Measurements from ENCODE around the gene EXOC3.
A peak's percentile ranks its signal among the peaks of the same experiment; 100 is the strongest.

Gene EXOC3

DNA sequence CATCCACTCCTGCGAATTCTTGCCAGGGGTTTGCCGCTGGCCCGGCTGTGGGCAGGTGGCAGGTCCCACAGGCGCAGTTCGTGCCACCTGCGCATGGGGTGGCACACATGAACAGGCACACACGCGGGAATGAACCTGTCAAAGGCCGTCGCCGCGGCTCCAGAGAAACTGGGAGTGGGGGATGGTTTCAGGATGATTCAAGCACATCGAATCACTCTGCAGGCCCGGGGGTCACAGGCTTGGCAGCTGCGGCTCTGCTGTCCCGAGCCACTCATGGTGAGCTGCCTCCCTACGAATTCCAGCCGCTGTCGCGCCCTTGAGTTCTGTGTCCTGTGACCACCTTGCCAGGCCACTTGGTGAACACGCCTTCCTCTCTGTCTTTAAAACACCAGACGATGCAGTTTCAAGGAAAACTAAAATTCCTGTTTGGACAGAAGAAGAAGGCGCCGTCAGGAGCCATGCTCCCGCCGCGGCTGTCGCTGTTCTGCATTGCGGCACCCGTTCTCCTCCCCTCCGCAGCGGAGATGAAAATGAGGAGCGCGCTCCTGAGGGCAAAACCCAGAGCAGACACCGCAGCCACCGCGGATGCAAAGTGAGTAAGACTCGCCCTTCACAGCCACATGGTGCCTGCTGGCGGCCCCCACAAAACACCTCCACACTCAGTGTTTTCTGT lies 15.4 kb upstream of the EXOC3 start:
- no peak for DNase-seq

DNA sequence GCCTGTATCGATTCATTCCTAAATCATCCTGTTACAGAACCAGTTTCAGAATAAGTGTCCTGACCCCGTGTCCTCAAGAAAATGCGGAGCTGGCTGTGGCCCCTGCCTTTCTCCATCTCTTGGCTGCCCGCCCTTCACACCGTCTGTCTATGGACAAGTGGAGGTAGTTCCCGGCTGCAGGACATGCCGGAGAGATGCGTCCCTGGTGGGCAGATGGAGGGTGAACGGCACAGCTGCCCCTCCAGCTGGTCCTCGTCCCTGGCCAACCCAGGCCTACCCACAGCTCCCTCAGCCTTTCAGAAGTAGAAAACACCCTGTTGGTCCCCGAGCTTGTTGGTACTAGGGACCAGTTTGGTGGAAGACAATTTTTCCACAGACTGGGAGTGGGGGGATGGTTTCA lies 14.8 kb upstream of the EXOC3 start:
- DNase-seq, result no peak

DNA sequence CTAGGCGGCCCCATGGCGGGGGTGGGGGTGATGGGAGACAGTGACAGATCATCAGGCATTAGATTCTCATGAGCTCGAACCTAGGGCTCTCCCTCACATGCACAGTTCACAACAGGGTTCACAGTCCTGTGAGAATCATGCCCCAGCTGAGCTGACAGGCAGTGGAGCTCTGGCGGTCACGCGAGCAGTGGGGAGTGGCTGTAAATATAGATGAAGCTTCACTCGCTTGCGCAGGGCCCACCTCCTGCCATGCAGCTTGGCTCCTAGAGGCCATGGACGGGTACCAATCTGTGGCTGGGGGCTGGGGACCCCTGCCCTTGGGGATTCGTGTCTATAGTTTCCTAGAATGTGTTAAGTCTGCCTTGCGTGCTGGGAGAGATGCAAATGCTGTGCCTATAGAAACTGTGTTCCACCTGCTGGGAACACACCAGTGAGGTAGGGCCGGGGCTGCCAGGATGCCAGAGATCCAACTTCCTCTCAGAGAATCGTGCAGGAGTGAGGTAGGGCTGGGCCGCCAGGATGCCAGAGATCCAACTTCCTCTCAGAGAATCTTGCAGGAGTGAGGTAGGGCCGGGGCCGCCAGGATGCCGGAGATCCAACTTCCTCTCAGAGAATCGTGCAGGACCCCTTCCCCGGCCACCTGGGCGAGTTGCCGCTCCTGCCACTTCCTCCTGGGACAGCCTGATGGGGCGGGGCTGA lies 14.1 kb upstream of the EXOC3 start:
- DNase-seq, result no peak

DNA sequence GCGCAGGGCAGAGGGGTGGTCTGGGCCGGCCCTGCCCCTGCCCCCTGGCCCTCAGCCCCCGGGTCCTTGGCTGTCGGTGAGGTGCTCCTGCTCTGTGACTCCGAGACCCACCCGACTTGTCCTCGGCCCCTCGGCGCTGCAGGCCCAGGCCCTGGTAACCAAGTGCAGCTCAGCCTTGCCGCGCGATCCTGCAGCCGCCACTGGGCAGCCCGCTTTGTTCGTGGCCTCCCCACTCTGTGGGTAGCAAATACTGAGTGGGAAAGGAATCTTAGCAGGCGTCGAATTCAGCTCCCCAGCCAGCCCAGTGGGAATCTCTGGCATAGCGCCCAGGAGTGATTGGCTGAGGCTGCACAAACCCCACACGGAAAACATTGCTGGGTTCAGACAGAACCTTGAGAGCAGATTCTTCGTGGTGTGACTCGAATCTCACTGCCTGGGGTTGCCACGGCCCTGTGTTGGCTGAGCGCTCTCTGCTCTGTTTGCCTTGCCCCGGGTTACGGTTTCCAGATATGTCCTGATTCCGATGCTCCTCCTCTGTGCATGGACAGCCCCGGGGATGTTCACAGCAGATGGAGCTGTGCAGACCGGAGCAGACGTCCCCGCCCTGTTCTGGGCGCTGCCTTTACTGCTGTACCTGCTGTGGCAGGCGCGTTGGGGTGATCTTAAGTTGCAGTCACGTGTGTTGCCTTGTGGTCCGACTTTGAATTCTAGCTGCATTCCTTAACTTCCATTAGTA lies 13.4 kb upstream of the EXOC3 start:
- no peak for DNase-seq

DNA sequence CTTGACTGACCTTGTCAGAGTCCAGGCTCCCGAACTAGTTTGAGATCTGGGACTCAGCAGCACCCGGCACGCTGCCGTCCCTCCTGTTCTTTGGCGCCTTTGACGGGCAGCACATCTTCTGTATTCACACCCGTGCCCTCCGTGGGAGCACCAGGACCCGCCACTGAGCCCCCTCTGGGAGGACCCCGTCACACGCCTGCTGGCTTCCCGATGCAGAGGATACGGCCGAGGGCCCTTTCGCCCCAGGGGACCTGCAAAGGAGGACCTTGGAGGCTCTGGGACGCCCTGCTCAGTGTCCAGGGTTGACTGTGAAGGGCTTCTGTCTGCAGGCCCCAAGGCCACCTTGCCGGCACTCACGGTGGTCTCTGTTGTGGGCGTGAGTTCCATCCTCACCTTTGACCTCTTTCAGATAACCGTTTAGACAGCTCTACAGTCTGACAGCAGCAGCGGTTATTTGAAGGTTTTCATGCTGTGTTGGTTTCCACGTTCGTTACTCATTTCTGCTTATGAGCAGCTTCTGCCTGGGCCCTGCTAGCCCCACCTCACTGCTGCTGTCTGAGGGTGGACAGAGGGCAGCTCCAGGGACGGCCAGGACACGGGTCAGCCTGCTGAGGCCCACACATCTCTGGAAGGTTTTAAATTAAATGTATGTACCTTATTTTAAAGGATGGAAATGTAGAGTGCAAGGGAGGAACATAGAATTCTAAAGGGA lies 12.6 kb upstream of the EXOC3 start:
- no peak for DNase-seq

DNA sequence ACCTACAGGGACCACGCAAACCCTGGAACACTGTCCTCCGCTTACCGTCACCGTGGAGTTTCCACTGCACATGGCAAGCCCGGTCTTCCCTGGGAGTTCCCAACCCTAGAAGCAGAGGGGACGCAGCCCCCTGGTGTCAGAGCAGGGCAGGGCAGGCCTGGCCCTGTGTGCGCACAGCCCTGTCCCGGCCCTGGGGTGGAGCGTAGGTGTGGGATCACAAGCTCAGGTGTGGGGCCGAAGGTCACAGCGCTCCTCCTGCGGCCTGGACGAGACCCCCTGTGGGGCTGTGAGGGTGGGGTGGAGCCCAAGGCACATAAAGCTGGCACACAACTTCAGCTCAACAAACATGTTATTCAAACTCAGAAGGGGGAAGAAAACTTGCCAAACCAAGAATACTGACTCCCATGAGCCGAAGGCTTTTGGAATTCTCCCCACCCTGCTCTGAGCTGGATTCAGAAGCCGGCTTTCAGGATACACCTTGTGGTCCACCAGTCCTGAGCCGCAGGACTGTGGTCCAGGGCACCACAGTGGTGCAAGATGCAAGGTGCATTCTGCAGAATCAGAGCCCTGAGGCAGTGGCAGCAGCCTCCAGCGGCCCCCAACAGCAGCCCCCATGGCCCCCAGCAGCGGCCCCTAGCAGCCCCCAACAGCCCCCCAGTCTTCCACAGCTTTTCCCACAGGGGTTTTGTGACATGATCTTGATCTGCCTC lies 11.8 kb upstream of the EXOC3 start:
- peak; percentile 65 to 72 for DNase-seq

DNA sequence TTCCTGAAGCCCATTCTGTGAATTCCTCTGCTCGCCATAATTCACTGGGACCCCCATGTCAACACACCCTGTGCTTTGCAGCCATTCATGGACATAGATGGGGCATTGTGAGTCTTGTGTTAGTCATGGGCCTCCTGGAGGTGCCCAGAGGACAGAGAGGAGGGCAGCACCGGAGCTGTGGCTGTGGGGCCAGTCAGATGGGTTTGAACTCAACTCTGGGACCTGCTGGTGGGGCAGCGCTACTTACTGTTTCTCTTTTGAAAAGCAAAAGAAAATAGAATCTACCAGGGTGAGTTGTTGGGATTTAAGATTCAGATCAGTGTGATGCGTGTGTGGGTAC lies 11.3 kb upstream of the EXOC3 start:
- no peak for DNase-seq

DNA sequence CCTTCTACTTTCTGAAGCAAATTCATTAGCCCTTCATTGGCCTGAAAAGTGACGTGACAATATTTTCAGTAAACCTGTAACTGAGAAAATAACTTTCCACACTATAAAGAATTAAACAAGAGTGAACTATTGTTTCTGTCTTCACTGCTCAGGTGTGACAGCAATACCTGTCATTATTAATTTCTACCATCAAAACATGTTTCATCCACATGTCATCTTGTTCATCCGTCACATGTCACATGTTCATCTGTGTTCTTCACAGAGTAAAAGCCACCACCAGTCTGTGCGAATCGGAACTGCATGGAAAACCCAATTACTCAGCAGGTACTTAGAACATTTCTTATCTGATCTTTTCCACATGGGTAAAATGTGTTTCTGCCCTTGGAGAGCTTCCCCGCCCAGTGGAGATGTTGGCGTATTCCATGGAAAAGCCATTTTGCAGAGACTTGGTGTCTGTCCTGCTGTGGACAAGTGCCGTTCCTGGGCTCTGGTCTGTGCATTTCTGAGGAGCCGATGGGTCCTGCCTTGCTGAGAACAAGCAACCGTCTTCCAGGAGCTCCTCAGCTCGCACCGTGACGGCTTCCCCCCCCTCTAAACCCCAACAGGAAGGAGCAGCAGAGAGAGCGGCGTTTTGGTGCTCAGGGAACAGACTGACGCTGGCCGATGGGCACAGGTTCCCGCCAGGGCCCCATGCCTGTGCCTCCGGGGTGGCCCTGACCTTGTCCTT lies 10.6 kb upstream of the EXOC3 start:
- DNase-seq, result no peak

DNA sequence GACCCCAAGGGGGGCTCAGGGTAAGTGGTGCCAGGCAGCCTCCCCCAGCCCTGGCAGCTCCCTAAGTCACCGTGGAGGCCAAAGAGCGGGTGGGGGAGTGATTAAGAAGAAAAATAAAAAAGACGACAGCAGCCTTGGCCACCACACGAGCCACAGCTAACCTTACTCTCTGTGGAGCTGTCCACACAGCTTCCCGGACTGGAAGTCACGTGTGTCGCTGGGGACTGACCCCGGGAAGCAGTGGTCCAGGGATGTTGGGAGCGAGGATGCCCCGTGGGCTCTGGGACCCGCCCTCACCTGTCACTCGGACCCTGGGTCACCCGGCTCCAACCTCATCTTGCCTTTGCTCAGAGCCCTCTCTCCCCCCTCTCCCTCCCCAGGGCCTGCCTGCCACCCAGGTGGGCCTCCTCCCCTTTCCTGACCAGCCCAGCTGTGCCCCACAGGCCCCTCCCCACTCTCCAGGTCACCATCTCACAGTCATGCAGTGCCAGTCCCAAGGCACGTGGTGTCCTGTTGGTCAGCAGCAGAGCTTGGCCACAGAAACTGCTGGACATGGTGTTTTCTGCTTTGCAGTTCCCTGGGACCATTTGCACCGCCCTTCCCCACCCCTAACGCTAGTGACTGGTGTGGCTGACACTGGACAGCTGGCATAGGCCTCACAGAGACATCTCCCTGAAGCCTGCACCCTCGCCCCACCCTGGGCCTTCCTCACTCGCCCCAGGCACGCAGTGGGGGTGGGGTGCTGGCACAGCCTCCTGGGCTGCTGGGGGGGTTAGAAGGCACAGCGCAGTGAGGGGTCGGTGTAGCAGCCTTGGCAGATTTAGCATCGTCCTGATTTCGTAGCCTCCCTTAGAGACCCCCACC lies 9.8 kb upstream of the EXOC3 start:
- DNase-seq, result no peak

DNA sequence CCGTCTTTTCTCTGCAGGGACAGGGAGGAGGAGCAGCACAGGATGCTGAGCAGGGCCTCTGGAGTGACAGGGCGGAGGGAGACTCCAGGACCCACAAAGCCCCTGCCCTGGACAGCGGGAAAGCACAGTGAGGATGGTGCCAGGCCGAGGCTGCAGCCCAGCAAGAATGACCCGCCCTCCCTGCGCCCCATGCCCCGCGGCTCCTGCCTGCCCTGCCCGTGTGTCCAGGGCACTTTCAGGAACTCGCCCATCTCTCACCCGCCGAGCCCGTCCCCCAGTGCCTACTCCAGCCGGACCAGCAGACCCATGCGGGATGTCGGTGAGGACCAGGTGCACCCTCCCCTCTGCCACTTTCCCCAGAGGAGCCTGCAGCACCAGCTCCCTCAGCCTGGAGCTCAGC lies 9.1 kb upstream of the EXOC3 start:
- DNase-seq, result no peak

DNA sequence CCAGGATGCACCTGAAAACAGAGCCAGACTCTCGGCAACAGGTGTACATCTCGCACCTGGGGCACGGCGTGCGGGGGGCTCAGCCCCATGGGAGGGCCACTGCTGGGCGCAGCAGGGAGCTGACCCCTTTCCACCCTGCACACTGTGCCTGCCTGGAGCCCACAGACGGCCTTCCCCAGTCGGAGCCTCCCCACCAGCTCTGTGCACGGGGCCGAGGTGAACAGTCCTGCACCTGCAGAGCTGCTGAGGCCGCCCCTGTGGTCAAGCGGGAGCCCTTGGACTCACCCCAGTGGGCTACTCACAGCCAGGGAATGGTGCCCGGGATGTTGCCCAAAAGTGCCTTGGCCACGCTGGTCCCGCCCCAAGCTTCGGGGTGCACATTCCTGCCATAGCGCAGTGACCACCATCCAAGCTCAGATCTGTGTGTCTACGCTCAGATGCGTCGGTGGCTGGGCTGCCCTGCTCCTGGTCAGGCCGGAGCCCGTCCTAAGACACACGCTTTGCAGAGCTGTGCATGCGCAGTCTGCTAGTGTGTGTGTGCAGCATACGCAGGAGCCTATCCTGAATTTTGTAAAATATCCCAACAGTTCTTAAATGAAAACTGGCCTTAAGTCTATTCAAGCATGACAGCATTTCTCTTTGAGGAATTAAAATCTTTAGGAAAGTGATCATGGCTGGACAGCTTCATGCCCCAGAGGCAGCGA lies 8.4 kb upstream of the EXOC3 start:
- no peak for DNase-seq

DNA sequence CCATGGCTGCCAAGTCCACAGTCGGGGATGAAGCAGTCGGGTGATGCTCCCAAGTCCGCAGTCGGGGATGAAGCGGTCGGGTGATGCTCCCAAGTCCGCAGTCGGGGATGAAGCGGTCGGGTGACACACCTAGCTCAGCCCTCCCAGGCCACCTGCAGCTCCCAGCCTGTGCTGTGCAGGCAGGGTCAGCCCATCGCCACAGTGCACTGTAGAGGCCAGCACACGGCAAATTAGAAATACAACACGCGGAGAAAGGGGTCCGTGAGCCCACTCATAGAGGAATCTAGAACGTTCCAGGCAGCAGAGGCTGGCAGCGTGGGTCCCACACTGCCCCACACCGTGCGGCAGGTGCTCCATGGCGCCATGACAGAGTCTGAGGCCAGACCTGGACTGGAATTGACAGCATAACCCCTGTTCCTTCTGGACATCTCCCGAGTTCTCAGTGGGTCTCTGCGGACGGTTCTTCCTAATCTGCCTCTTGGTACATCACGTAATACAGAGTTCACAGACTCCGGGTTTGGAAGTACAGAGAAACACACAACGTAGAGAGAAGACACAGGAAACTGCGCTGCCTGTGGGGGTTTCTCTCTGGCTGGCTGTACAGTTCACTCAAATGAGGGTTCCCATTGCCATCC lies 7.7 kb upstream of the EXOC3 start:
- DNase-seq, result no peak

DNA sequence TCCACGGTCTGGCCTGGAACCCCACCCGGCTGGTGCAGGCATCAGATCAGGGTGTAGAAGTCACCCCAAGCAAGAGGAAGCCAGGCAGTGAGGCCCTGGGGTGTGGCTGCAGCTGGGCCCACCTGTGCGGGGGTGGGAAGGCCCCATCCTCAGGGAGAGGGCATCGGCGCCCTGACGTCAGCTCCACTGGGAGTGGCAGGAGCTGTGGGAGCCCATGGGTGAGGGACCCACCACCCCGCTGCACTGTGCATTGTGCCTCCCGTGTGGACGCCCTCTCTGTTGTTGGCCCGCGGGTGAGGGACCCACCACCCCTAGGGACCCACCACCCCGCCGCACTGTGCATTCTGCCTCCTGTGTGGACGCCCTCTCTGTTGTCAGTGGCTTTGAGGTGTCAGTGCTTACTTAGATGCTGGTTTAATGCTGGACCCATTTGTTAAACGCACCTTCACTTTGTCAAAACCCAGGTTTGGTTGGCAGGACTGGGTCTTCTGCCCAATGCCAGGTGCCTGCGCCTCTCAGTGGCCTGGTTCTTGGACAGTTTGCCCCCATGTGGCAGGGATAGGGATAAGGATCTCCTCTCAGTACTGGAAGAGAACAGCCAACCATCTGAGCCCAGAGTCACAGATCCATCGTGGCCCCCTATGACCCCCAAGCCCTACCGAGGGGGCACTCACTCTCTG lies 6.9 kb upstream of the EXOC3 start:
- no peak for DNase-seq

DNA sequence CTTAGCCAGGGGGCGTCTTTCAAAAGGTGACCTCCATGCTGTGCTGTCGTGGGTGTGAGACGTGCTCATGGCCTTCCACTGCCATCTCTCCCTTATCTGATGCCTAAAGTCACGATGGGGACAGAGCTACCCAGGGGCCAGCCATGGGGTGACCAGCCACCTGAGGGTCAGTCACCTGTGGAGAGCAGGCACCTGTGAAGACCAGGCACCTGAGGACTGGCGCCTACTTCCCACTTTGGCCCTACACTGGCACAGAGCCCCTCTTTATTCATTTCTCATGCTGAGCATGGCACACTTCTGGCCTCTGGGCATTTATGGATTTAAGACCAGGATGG lies 6.4 kb upstream of the EXOC3 start:
- no peak for DNase-seq

DNA sequence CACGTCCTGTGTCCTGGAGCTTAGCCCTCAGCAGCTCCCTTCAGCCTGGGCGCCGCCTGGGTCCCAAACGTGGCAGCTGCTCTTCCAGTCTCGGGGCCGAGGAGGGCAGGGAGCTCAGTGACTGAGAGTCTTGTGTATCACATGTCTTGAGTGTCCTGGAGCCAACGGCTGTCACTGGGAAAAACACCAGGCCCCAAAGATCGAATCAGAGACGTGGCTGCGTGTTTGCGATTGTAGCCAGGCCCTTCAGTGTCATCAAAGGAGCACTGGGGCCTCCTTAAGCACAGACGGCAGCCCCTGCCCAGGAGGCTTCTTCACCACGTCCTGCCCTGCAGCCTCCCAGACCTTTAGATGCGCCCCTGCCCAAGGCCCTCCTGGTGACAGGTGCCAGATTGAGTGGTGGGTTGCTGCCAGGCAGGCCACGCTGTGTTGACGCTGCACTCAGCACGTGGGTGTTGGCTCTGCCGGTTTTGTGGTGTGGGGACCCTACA lies 5.7 kb upstream of the EXOC3 start:
- DNase-seq, result no peak

DNA sequence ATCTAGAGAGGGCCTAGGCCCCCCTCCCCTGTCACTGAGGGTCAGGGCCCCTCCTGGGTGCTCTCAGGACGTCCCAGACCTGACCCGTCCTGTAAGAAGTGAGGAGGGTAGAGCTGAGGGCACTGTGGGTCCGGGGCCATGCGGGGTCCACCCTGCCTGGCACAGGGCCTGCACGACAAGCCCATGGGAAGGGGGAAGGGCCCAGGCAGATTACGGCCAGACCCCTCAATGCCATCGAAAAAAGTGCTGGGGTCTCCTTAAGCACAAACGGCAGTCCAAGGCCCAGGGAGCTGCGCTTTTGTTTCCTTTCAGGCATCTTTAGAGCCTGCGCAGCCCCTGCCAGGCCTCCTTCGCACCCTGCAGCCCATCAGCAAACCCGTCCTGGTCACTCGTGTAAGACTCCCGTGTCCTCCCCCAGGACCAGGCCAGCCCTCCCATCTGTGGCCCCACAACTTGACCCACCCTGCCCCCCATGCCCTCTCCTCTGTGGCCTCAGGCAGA lies 4.4 kb upstream of the EXOC3 start:
- no peak for DNase-seq

DNA sequence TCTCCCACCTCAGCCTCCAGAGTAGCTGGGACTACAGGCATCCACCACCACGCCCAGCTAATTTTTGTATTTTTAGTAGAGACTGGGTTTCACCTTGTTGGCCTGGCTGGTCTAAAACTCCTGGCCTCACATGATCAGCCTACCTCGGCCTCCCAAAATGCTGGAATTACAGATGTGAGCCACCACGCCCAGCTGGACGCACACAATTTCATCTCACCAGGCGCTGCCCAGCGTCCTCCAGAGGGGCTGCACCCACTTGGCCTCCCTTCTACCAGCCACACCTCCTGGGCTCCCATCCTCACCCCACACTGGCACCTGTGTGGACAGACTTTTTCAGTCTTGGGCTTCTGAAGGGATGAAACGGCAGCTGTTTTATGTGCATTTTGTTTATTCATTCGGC lies 3.8 kb upstream of the EXOC3 start:
- DNase-seq, result no peak

DNA sequence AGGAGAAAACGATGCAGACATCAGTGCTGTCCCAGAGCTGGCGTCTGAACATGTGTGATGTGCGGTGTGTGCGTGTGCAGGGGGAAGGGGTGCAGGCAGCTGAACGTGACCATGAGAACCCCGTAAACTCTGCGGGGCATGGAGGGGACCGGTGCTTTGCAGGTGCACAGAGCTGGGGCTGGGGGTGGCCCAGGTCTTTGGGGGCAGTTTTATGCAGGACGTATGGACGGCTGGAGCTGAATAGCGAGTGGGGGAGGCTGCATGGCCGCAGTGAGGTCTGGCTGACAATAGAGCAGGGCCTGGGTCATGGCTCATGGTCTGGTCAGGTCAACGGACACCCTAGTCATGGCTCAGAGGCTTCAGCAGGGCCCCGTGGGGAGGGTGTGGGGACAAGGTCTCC lies 3.3 kb upstream of the EXOC3 start:
- no peak for DNase-seq

Measured in activated T-cell treated with anti-CD3 and anti-CD28 coated beads, Interleukin-2, amount 50 U/mL, for 48 hours (primary cell).